Mesenchymal stem cell (in vitro differentiated cells and primary cell): ENCODE results near the gene CFAP58.

Source experiments
- DNase-seq: peaks from one replicate; pipeline ENCODE4 v3.0.0-alpha.2; 2013
- H2AFZ ChIP-seq: one replicate; pipeline ENCODE4 v1.6.1; 2013; ENCODE audit warnings: low read depth, mild to moderate bottlenecking, control low read depth, inconsistent platforms, low read length, moderate library complexity
- H2AK5ac ChIP-seq: 2 replicates; pipeline ENCODE4 v1.6.1; 2013; ENCODE audit warnings: low read length, moderate library complexity, mild to moderate bottlenecking, inconsistent platforms; ENCODE audit not compliant: severe bottlenecking
- H2BK120ac ChIP-seq: one replicate; pipeline ENCODE4 v1.6.1; 2013; ENCODE audit warnings: low read depth, mild to moderate bottlenecking, inconsistent platforms, low read length, moderate library complexity
- H2BK12ac ChIP-seq, 2 experiments: one replicate each; pipeline ENCODE4 v1.6.1; 2013; ENCODE audit warnings: inconsistent platforms in 2 of 2, low read length in 2 of 2, mild to moderate bottlenecking in 2 of 2, moderate library complexity in 2 of 2, control low read depth in 1 of 2
- H2BK15ac ChIP-seq: one replicate; pipeline ENCODE4 v1.6.1; 2013; ENCODE audit warnings: mild to moderate bottlenecking, low read depth, inconsistent platforms; ENCODE audit not compliant: poor library complexity, severe bottlenecking
- H2BK5ac ChIP-seq: 2 replicates; pipeline ENCODE4 v1.6.1; 2013; ENCODE audit warnings: low read depth, mild to moderate bottlenecking, low read length, control low read depth, inconsistent platforms; ENCODE audit not compliant: poor library complexity, severe bottlenecking
- H3K14ac ChIP-seq, 2 experiments: one replicate each; pipeline ENCODE4 v1.6.1; 2013; ENCODE audit warnings: inconsistent platforms in 2 of 2, low read length in 2 of 2, control low read depth in 1 of 2, mild to moderate bottlenecking in 1 of 2, moderate library complexity in 1 of 2
- H3K18ac ChIP-seq, 2 experiments: one replicate each; pipeline ENCODE4 v1.6.1; 2013; ENCODE audit warnings: inconsistent platforms in 2 of 2, low read length in 2 of 2, control low read depth in 1 of 2, low read depth in 1 of 2, mild to moderate bottlenecking in 1 of 2
- H3K23ac ChIP-seq, 2 experiments: one replicate each; pipeline ENCODE4 v1.6.1; 2013; ENCODE audit warnings: inconsistent platforms in 2 of 2, low read length in 2 of 2, mild to moderate bottlenecking in 2 of 2, moderate library complexity in 2 of 2, control low read depth in 1 of 2
- H3K27ac ChIP-seq: 2 replicates; pipeline ENCODE4 v1.5.1; 2013; ENCODE audit warnings: mild to moderate bottlenecking, moderate library complexity, low read length, control low read depth, inconsistent platforms; ENCODE audit not compliant: poor library complexity, severe bottlenecking
- H3K27me3 ChIP-seq, 2 experiments: 2 replicates each; pipeline versions ENCODE4 v1.6.1 to v1.7.0; 2013; ENCODE audit warnings: low read length in 2 of 2, mild to moderate bottlenecking in 2 of 2, moderate library complexity in 2 of 2, control low read depth in 1 of 2, inconsistent platforms in 1 of 2; ENCODE audit not compliant: control insufficient read depth in 1 of 2, insufficient read depth in 1 of 2
- H3K36me3 ChIP-seq, 2 experiments: 2 replicates each; pipeline versions ENCODE4 v1.6.1 to v1.7.0; 2013; ENCODE audit warnings: low read length in 2 of 2, control low read depth in 1 of 2, inconsistent platforms in 1 of 2, low read depth in 1 of 2, mild to moderate bottlenecking in 1 of 2; ENCODE audit not compliant: insufficient read depth in 2 of 2, control insufficient read depth in 1 of 2
- H3K4ac ChIP-seq, 2 experiments: one replicate each; pipeline ENCODE4 v1.6.1; 2013; ENCODE audit warnings: inconsistent platforms in 2 of 2, low read length in 2 of 2, mild to moderate bottlenecking in 2 of 2, moderate library complexity in 2 of 2, control low read depth in 1 of 2, low read depth in 1 of 2
- H3K4me1 ChIP-seq: 2 replicates; pipeline ENCODE4 v1.6.1; 2013; ENCODE audit warnings: low read depth, low read length, control low read depth; ENCODE audit not compliant: control insufficient read depth, insufficient read depth
- H3K4me2 ChIP-seq: 2 replicates; pipeline ENCODE4 v1.6.1; 2013; ENCODE audit warnings: low read length, mild to moderate bottlenecking, inconsistent platforms; ENCODE audit not compliant: poor library complexity, severe bottlenecking
- H3K4me3 ChIP-seq, 2 experiments: 2 replicates each; pipeline versions ENCODE4 v1.5.1 to v1.7.0; 2013; ENCODE audit warnings: low read length in 2 of 2, mild to moderate bottlenecking in 2 of 2, control low read depth in 1 of 2, low read depth in 1 of 2; ENCODE audit not compliant: insufficient read depth in 1 of 2
- H3K79me1 ChIP-seq: replicated peaks from 2 replicates; pipeline ENCODE4 v1.6.1; 2013; ENCODE audit warnings: mild to moderate bottlenecking, control low read depth, low read length, inconsistent platforms; ENCODE audit not compliant: poor library complexity, severe bottlenecking
- H3K9ac ChIP-seq: 2 replicates; pipeline ENCODE4 v1.7.0; 2013; ENCODE audit warnings: mild to moderate bottlenecking, low read length, moderate library complexity
- H3K9me3 ChIP-seq: 2 replicates; pipeline ENCODE4 v1.7.0; 2013; ENCODE audit warnings: mild to moderate bottlenecking, low read length; ENCODE audit not compliant: control insufficient read depth
- H4K8ac ChIP-seq: one replicate; pipeline ENCODE4 v1.6.1; 2013; ENCODE audit warnings: inconsistent platforms, mild to moderate bottlenecking, low read length, moderate library complexity
- H4K91ac ChIP-seq: one replicate; pipeline ENCODE4 v1.6.1; 2013; ENCODE audit warnings: mild to moderate bottlenecking, low read length, inconsistent platforms
- WGBS: methylation state at CpG from one replicate; pipeline ENCODE4 v1.1.7; 2013; ENCODE audit warnings: mixed read lengths; 5-methylcytosine and 5-hydroxymethylcytosine counted together

The CFAP58 gene

DNA sequence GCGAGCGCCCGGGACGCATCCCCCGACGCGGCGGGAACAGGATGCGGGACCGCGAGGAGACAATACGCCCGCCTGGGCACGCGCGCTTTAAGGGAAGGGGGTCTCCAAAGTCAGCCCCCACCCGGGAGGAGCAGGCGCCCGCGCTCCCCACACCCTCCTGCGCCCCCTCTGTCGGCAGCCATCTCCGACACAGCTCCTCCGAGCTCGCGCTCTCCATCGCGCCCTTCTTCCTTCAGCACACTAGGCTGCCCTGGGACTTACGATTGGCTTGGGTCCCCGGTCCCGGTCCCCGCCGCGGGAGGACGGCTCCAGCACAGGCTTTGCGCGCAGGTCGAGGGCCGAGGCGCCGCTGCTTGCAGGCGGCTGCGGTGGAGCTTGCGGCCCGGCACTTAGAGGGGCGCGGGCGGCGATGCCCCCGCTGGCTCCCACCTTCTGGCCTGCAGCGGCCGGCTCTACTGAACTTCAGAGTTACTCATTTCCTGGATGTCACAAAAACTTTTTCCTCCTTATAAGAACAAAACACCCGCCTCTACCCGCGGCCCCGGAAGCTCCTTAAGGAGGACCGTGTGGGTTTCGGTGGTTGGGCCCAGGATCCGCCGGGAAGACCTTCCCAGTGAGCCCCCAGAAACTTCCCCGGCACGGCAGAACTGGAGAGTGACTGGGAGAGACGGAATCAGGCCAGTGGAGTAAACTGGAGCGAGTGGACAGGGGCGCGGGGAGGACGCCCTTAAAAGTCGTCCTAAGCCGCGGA is 15.5 kb upstream of the CFAP58 start, which contains the start of gene ITPRIP:
TSS of gene ITPRIP (minus strand) at position 481 of the 751 bp plus-strand sequence. CDS start 22,414 bp downstream, outside the sequence.
- DNase-seq = peak; percentile 90
- WGBS = under 1% methylated on average over 59 of the region's 70 CpGs
- Histone ChIP-seq H2BK120ac (peak within 1 kb of the TSS; percentile 98), H2AK5ac (no peak within 1 kb of the TSS), H3K9ac (peak within 1 kb of the TSS; percentile 99), H3K27ac (peak within 1 kb of the TSS; percentile 99), H3K14ac (peak within 1 kb of the TSS; percentile 5 to 95), H2BK15ac (peak within 1 kb of the TSS; percentile 94), H2BK12ac (peak within 1 kb of the TSS; percentile 96 to 98), H4K8ac (peak within 1 kb of the TSS; percentile 98), H3K4ac (peak within 1 kb of the TSS; percentile 57 to 81), H3K4me3 (peak within 1 kb of the TSS; percentile 95), H3K27me3 (no peaks in the 10 kb centered on the region), H3K4me2 (peak within 1 kb of the TSS; percentile 79), H3K23ac (peak within 1 kb of the TSS in 1 of 2 experiments; percentile 87), H2AFZ (peak within 1 kb of the TSS; percentile 47), H3K36me3 (peaks cover 8 to 23% of the 10 kb centered on the region in 2 experiments), H3K9me3 (no peaks in the 10 kb centered on the region), H4K91ac (peak within 1 kb of the TSS; percentile 97), H3K18ac (peak within 1 kb of the TSS; percentile 96 to 98), H3K79me1 (no peaks in the 10 kb centered on the region), H2BK5ac (peak within 1 kb of the TSS; percentile 97), H3K4me1 (peaks cover 24% of the 10 kb centered on the region)

GRCh38 chr10:104339469-104340110 is 14.0 kb upstream of the CFAP58 start:
- peaks cover 0 to 9% of the 10 kb centered on the region in 2 experiments for H3K36me3 ChIP-seq
- H3K27ac ChIP-seq = peak overlapping the region; percentile 66
- H2BK120ac ChIP-seq = no peak overlapping the region
- DNase-seq = peak; percentile 82
- H4K8ac ChIP-seq = no peak overlapping the region
- no peak overlapping the region for H3K4ac ChIP-seq
- peaks cover 16% of the 10 kb centered on the region for H3K4me1 ChIP-seq
- no peaks in the 10 kb centered on the region for H3K9me3 ChIP-seq
- H3K14ac ChIP-seq = no peak overlapping the region
- H2BK5ac ChIP-seq = no peak overlapping the region
- H3K4me2 ChIP-seq = peak overlapping the region; percentile 79
- H2BK15ac ChIP-seq = no peak overlapping the region
- peak overlapping the region; percentile 99 for H3K9ac ChIP-seq
- H2BK12ac ChIP-seq = peak overlapping the region in 1 of 2 experiments; percentile 29
- no peak overlapping the region for H3K23ac ChIP-seq
- peak overlapping the region in 1 of 2 experiments; percentile 95 for H3K4me3 ChIP-seq
- no peak overlapping the region for H4K91ac ChIP-seq
- no peak overlapping the region for H2AFZ ChIP-seq
- no peaks in the 10 kb centered on the region for H3K27me3 ChIP-seq
- 37% methylated on average over 8 of the region's 11 CpGs for WGBS
- no peaks in the 10 kb centered on the region for H3K79me1 ChIP-seq
- peak overlapping the region in 1 of 2 experiments; percentile 49 for H3K18ac ChIP-seq
- no peak overlapping the region for H2AK5ac ChIP-seq

DNA sequence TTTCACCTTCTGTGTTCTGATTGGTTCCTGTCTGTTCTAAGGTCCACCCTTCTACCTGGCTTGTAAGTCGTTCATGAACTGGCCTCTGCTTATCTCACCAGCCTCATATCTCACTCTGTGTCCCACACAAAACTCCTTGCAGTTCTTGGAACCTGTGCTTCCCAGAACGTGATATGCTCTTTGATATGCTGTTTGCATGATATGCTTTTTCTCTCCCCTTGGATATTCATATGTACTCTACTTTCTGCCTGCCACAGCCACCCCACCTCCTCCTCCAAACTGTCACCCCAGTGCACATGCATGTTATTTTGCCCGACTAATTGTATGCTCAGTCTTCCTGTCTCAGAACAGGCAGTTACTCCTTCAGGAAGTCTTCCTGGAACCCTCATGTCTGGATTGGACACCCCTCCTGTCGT is 13.5 kb upstream of the CFAP58 start:
- Histone ChIP-seq H4K91ac (no peak overlapping the region), H2BK15ac (no peak overlapping the region), H2AFZ (no peak overlapping the region), H3K23ac (no peak overlapping the region), H3K27ac (no peak overlapping the region), H3K27me3 (no peaks in the 10 kb centered on the region), H3K18ac (peak overlapping the region in 1 of 2 experiments; percentile 29), H2BK5ac (peak overlapping the region; percentile 33), H3K79me1 (no peaks in the 10 kb centered on the region), H2BK12ac (peak overlapping the region in 1 of 2 experiments; percentile 18), H2AK5ac (peak overlapping the region; percentile 8), H3K4ac (peak overlapping the region in 1 of 2 experiments; percentile 12), H2BK120ac (no peak overlapping the region), H3K9ac (peak overlapping the region; percentile 99), H4K8ac (no peak overlapping the region), H3K14ac (no peak overlapping the region), H3K9me3 (no peaks in the 10 kb centered on the region), H3K4me1 (peaks cover 15% of the 10 kb centered on the region), H3K4me2 (no peak overlapping the region), H3K4me3 (peak overlapping the region in 1 of 2 experiments; percentile 95), H3K36me3 (peaks cover 0 to 3% of the 10 kb centered on the region in 2 experiments)
- WGBS = 55% methylated on average over 4 of the region's 4 CpGs
- no peak for DNase-seq

DNA sequence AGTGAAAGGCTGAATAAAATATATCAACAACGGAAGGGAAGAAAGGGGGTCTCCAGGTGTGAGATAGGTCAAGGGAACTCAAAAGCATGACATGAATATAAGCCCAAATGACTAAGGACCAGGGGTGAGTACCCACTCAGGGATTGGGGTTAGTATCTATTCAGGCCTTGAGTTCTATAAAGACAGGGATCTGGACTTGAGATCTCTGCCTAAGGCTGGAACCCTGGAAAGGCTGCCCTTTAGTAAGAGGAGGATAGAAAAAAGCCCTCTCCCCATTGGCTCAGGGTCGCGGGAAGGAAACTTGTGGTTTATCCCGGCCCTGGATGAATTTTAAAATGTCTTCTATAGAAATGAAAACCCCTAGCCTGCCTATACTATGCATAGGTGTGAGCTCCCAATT is 13.0 kb upstream of the CFAP58 start:
- H3K9me3 ChIP-seq = no peaks in the 10 kb centered on the region
- no peak overlapping the region for H2AFZ ChIP-seq
- H3K27me3 ChIP-seq = no peaks in the 10 kb centered on the region
- H3K18ac ChIP-seq = no peak overlapping the region
- WGBS = 93% methylated on average over 4 of the region's 4 CpGs
- no peak overlapping the region for H3K4me3 ChIP-seq
- no peak overlapping the region for H3K4ac ChIP-seq
- no peak overlapping the region for H2BK120ac ChIP-seq
- no peak overlapping the region for H3K27ac ChIP-seq
- no peak overlapping the region for H2BK5ac ChIP-seq
- no peak overlapping the region for H2BK15ac ChIP-seq
- H3K9ac ChIP-seq = peak overlapping the region; percentile 99
- H3K23ac ChIP-seq = no peak overlapping the region
- no peak overlapping the region for H2BK12ac ChIP-seq
- no peak overlapping the region for H3K4me2 ChIP-seq
- no peak overlapping the region for H4K8ac ChIP-seq
- H3K14ac ChIP-seq = no peak overlapping the region
- H2AK5ac ChIP-seq = peak overlapping the region; percentile 8
- H3K4me1 ChIP-seq = peaks cover 12% of the 10 kb centered on the region
- no peak overlapping the region for H4K91ac ChIP-seq
- no peaks in the 10 kb centered on the region for H3K36me3 ChIP-seq
- H3K79me1 ChIP-seq = no peaks in the 10 kb centered on the region
- DNase-seq = no peak
